Uterus (tissue), 4 donors: ENCODE measurements around the gene VANGL2. TPM values are rescaled to one million over a fixed set of nuclear protein-coding genes. Genes with fewer than 3 reads are reported as not detected.

Source experiments
- DNase-seq, 2 donors: peaks; one replicate each; pipeline ENCODE4 v3.0.0-alpha.2; 2019 to 2020
- H3K27ac ChIP-seq, 2 donors: fragments of 200-600 bp; sonication (generic); 1 replicate in 1 of 2; 2 replicates in 1 of 2; pipeline ENCODE4 v1.5.1; 2016 to 2018
- H3K27me3 ChIP-seq, 2 donors: fragments of 200-600 bp; sonication (generic); one replicate each; pipeline ENCODE4 v1.5.1; 2018 to 2019; ENCODE audit warnings: control low read depth in 1 of 2
- H3K36me3 ChIP-seq, 2 donors: fragments of 200-600 bp; sonication (generic); one replicate each; pipeline ENCODE4 v1.5.1; 2019; ENCODE audit warnings: control low read depth in 1 of 2
- H3K4me1 ChIP-seq, 2 donors: fragments of 200-600 bp; sonication (generic); one replicate each; pipeline ENCODE4 v1.5.1; 2018 to 2019; ENCODE audit warnings: control low read depth in 1 of 2
- H3K4me3 ChIP-seq, 2 donors: fragments of 200-600 bp; sonication (generic); 1 replicate in 1 of 2; 2 replicates in 1 of 2; pipeline ENCODE4 v1.5.1; 2018 to 2019; ENCODE audit warnings: mild to moderate bottlenecking in 1 of 2
- H3K9me3 ChIP-seq, 2 donors: fragments of 200-600 bp; sonication (generic); one replicate each; pipeline ENCODE4 v1.5.1; 2019; ENCODE audit warnings: control low read depth in 1 of 2
- POLR2A ChIP-seq, 2 donors: fragments of 450-650 bp; IDR thresholded peaks; one replicate each; pipeline ENCODE4 v1.6.1; 2016; ENCODE audit warnings: antibody characterized with exemption in 2 of 2, mild to moderate bottlenecking in 1 of 2, moderate library complexity in 1 of 2
- intact Hi-C: fragments of 100-400 bp; cut with DNase I; formaldehyde crosslinking; loops from one replicate; pipeline ENCODE4 v1.15.1; 2023; ENCODE audit warnings: low total_unique reads
- total RNA-seq, 4 donors: library from RNA; depleted of rRNA in 3 of 4; stranded (reverse); fragments of >200 nt in 3 of 4; gene quantifications; one replicate each; pipeline versions ENCODE4 v1.1.0 to v1.2.4, GENCODE V29; 2014 to 2023
- TF ChIP-seq, protein P1 (sequence below), 4 experiments: fragments of 200-600 bp in 2 of 4; fragments of 450-650 bp in 2 of 4; sonication (generic) in 2 of 4; IDR thresholded peaks; one replicate each; pipeline ENCODE4 v1.5.1; 2016 to 2019; ENCODE audit warnings: antibody characterized with exemption in 4 of 4, mild to moderate bottlenecking in 2 of 4, moderate library complexity in 1 of 4
- donor health status: DM: yes; HTN: yes; CAD: no.

The VANGL2 gene
- total RNA-seq, 4 donors from 2014 or later: 0.26 to 14.1 (median 4.7) TPM

DNA sequence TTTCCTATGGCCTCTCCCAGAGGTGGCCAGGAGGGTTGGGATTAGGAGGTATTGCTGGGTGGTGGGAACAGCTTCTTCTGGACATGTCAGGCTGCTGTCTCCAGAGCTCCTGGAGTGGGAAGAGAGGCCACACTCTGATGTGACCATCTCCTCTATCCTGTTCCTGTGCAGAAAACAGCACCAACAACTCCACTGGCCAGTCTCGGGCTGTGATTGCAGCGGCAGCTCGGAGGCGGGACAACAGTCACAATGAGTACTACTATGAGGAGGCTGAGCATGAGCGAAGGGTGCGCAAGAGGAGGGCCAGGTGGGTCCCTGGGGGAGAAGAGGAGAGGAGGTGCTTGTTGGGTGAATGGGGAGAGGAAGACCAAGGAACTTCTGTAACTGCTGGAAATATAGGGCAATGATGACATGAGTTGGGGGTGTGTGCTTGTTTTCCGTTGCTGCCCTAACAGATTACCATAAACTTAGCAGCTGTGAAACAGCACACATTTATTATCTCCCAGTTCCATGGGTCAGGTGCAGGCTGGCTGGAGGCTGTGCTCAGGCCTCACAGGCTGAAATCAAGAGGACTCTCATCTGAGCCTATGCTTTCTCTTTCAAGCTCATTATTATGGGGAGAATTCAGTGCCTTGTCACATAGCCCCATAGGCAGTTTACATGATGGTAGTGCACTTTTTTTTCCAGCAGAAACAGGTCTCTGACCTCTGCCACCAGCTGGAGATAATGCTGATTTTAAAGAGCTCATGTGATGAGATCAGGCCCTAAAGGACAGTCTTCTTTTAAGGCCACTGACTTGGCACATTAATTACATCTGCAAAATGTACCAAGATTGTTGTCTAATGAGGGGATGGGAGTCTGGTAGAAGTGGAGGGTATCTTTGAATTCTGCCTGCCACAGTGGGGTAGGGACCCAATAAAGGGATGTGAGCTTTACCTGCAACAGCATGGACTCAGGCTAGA is 20.8 kb downstream of the VANGL2 start:
- intact Hi-C loops: no loop called here
- H3K9me3 ChIP-seq: no peaks in the 10 kb centered on the region
- no peak for DNase-seq
- H3K27ac ChIP-seq: no peak overlapping the region
- TF ChIP-seq, protein P1, sequence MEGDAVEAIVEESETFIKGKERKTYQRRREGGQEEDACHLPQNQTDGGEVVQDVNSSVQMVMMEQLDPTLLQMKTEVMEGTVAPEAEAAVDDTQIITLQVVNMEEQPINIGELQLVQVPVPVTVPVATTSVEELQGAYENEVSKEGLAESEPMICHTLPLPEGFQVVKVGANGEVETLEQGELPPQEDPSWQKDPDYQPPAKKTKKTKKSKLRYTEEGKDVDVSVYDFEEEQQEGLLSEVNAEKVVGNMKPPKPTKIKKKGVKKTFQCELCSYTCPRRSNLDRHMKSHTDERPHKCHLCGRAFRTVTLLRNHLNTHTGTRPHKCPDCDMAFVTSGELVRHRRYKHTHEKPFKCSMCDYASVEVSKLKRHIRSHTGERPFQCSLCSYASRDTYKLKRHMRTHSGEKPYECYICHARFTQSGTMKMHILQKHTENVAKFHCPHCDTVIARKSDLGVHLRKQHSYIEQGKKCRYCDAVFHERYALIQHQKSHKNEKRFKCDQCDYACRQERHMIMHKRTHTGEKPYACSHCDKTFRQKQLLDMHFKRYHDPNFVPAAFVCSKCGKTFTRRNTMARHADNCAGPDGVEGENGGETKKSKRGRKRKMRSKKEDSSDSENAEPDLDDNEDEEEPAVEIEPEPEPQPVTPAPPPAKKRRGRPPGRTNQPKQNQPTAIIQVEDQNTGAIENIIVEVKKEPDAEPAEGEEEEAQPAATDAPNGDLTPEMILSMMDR (IDR thresholded peaks at IDR 0.05): no peak
- TF ChIP-seq POLR2A (IDR thresholded peaks at IDR 0.05): no peak
- H3K4me3 ChIP-seq: no peak overlapping the region
- H3K27me3 ChIP-seq: no peaks in the 10 kb centered on the region
- no peaks in the 10 kb centered on the region for H3K36me3 ChIP-seq
- no peaks in the 10 kb centered on the region for H3K4me1 ChIP-seq

DNA sequence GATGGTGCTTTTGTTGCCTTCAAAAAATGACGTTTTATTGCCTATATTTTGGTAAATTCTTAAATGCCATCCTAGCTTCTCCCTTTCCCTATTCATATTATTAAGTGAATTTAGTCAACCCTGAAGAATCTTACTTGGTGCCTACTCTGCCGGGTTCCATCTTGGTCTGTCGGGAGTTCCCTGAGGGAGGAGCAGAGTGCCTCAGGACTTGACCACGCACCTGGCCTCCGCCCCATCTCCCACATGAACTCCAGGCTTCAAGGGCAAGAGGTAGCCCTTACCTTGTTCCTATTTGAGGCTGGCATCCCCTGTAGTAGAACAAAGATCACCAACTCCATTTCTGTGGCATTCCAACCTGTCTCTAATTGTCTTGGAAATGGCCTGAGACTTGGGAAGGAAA is 21.5 kb downstream of the VANGL2 start:
- intact Hi-C loops: no loop called here
- Histone ChIP-seq H3K27me3 (no peaks in the 10 kb centered on the region), H3K4me3 (no peak overlapping the region), H3K27ac (no peak overlapping the region), H3K36me3 (no peaks in the 10 kb centered on the region), H3K4me1 (no peaks in the 10 kb centered on the region), H3K9me3 (no peaks in the 10 kb centered on the region)
- no peak for DNase-seq
- TF ChIP-seq, protein P1 (IDR thresholded peaks at IDR 0.05): no peak

DNA sequence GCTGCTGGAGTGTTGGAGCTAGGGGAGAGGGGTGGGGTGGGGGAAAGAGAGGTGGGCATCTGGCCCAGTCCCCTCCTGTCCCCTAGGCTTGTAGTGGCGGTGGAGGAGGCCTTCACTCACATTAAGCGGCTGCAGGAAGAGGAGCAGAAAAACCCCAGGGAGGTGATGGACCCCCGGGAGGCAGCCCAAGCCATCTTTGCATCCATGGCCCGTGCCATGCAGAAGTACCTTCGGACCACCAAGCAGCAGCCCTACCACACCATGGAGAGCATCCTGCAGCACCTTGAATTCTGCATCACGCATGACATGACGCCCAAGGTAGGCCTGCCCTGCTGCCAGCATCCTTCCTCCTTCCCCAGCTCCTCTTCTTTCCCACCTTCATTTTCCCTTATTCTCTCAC is 23.6 kb downstream of the VANGL2 start:
- no peak overlapping the region for H3K27ac ChIP-seq
- TF ChIP-seq POLR2A (IDR thresholded peaks at IDR 0.05): no peak
- TF ChIP-seq, protein P1 (IDR thresholded peaks at IDR 0.05): no peak
- no peaks in the 10 kb centered on the region for H3K27me3 ChIP-seq
- intact Hi-C loops: no loop called here
- no peak for DNase-seq
- no peaks in the 10 kb centered on the region for H3K4me1 ChIP-seq
- no peaks in the 10 kb centered on the region for H3K36me3 ChIP-seq
- H3K4me3 ChIP-seq: no peak overlapping the region
- no peaks in the 10 kb centered on the region for H3K9me3 ChIP-seq

DNA sequence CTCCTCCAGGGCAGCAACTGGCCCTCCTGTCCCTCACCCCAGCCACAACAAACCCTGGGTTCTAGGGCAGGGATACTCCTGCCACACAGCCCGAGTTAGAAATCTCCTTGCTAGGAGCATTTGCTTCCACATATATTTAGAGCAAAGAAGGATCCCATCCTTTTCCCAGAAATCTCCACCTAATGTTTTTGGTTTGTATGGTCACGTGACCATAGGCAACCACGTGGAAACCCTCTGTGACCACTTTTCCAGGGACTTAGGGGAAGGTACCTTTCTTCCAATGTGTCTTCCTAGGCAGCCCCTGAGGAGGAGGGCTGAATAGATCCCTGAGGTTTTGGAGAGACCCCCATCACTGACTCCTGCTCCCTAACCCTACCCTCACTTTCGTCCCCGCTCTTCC is 25.5 kb downstream of the VANGL2 start:
- intact Hi-C loops: no loop called here
- no peaks in the 10 kb centered on the region for H3K27me3 ChIP-seq
- TF ChIP-seq, protein P1 (IDR thresholded peaks at IDR 0.05): no peak
- no peak for TF ChIP-seq POLR2A (IDR thresholded peaks at IDR 0.05)
- no peak overlapping the region for H3K27ac ChIP-seq
- no peak overlapping the region for H3K4me3 ChIP-seq
- no peaks in the 10 kb centered on the region for H3K4me1 ChIP-seq
- no peak for DNase-seq
- H3K9me3 ChIP-seq: no peaks in the 10 kb centered on the region
- no peaks in the 10 kb centered on the region for H3K36me3 ChIP-seq

DNA sequence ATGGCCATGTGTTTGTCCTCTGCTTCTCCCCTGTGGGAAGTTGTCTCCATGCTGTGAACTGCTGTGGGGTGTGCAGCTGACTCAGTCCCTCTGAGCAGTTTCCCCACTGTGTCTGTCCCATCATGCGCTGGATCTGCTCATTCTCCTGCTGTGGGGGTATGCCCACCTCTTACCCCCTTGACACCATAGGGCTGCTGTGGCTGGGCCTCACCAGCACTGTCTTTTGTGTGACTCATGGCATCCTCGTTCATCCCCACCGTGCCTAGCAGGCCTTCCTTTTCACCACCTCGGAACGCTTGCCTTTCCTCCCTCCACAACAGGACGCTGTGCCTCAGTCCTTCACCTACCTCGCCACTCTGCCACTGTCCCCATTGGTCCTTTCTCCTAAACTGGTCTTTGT is 27.3 kb downstream of the VANGL2 start:
- H3K36me3 ChIP-seq: no peaks in the 10 kb centered on the region
- H3K9me3 ChIP-seq: no peaks in the 10 kb centered on the region
- intact Hi-C loops: no loop called here
- H3K4me1 ChIP-seq: no peaks in the 10 kb centered on the region
- no peaks in the 10 kb centered on the region for H3K27me3 ChIP-seq
- TF ChIP-seq, protein P1 (IDR thresholded peaks at IDR 0.05): no peak
- no peak for TF ChIP-seq POLR2A (IDR thresholded peaks at IDR 0.05)
- no peak for DNase-seq
- no peak overlapping the region for H3K4me3 ChIP-seq
- no peak overlapping the region for H3K27ac ChIP-seq
